Heart right ventricle (tissue), 16 donors: Measurements from ENCODE around the gene RGL1. TPM values are rescaled to one million over a fixed set of nuclear protein-coding genes. Genes with fewer than 3 reads are reported as not detected.
A peak's percentile ranks its signal among the peaks of the same experiment; 100 is the strongest.

Experiments used
- ATAC-seq, 8 donors: fragments of 200-7000 bp; cut with Tn5 transposase; one replicate each; pipeline ENCODE4 v1.9.1; 2020; ENCODE audit warnings: mild to moderate bottlenecking in 8 of 8, moderate library complexity in 8 of 8, moderate number of reproducible peaks in 1 of 8
- DNase-seq, 2 donors: peaks; one replicate each; pipeline ENCODE4 v3.0.0-alpha.2; 2020
- H3K27ac ChIP-seq, 10 donors: fragments of 200-600 bp; sonication (generic) in 2 of 10; one replicate each; pipeline versions ENCODE4 v1.5.0 to v1.8.0; 2020 to 2022; ENCODE audit warnings: mild to moderate bottlenecking in 3 of 10
- H3K27me3 ChIP-seq, 7 donors: fragments of 200-600 bp; one replicate each; pipeline ENCODE4 v1.8.0; 2021 to 2022; ENCODE audit warnings: mild to moderate bottlenecking in 2 of 7
- H3K36me3 ChIP-seq, 9 donors: fragments of 200-600 bp; sonication (generic) in 1 of 9; one replicate each; pipeline versions ENCODE4 v1.5.0 to v1.8.0; 2020 to 2022; ENCODE audit warnings: mild to moderate bottlenecking in 2 of 9
- H3K4me1 ChIP-seq, 9 donors: fragments of 200-600 bp; sonication (generic) in 1 of 9; one replicate each; pipeline versions ENCODE4 v1.5.0 to v1.8.0; 2020 to 2022; ENCODE audit warnings: mild to moderate bottlenecking in 4 of 9
- H3K4me3 ChIP-seq, 10 donors: fragments of 200-600 bp; sonication (generic) in 2 of 10; one replicate each; pipeline versions ENCODE4 v1.5.0 to v1.8.0; 2020 to 2022; ENCODE audit warnings: mild to moderate bottlenecking in 7 of 10, moderate library complexity in 2 of 10
- H3K9me3 ChIP-seq, 11 donors: fragments of 200-600 bp in 10 of 11; sonication (generic) in 2 of 11; one replicate each; pipeline versions ENCODE4 v1.5.0 to v1.8.0; 2013 to 2022; ENCODE audit warnings: mild to moderate bottlenecking in 2 of 11, control low read depth in 1 of 11, moderate library complexity in 1 of 11
- CTCF ChIP-seq, 9 donors: fragments of 200-600 bp; sonication (generic) in 2 of 9; IDR thresholded peaks; one replicate each; pipeline versions ENCODE4 v1.5.0 to v1.8.0; 2021 to 2022; ENCODE audit warnings: antibody characterized with exemption in 9 of 9, mild to moderate bottlenecking in 5 of 9, moderate library complexity in 1 of 9
- WGBS, 2 donors: extraction: QIAGEN DNeasy Blood & Tissue Kit; methylation state at CpG; one replicate each; pipeline ENCODE4 v1.1.7; 2013; ENCODE audit warnings: inconsistent platforms in 1 of 2; 5-methylcytosine and 5-hydroxymethylcytosine counted together
- intact Hi-C, 10 donors: fragments of 100-400 bp; cut with DNase I; formaldehyde crosslinking; loops; one replicate each; pipeline versions ENCODE4 v1.11.1 to v1.14.2; 2022
- polyA plus RNA-seq, 2 donors: library from polyadenylated mRNA; stranded (reverse); fragments of 200-250 nt; gene quantifications; one replicate each; pipeline ENCODE4 v1.2.3, GENCODE V29; 2013
- total RNA-seq, 10 donors: library from RNA; stranded (reverse); fragmentation: NEBNext Ultra II Directional in 3 of 10; extraction: Animal tissue kit (Norgen Biotek cat#: 25700) in 3 of 10; gene quantifications; one replicate each; pipeline versions ENCODE4 v1.2.1 to v1.2.4, GENCODE V29; 2021 to 2023
- donor health status: Arrhythmogenic right ventricular cardiomyopathy.
- donor health status: ischemic (EF 13 %, LVEDD 7.1; RV severe dilation, severe dysfunction).
- donor health status: healthy with polysubstance abuse.
- donor health status: DM: no; HTN: yes; CAD: no.
- donor health status: DM: no; HTN: no; CAD: no.
- donor health status: ischemic (EF 25% LVEDD 6.9; RV normal size, moderate dysfunction).
- donor health status: ischemic (EF 25% LVEDD 5.7; RV mildly dilated, moderate dysfunction).
- donor health status: healthy.
- donor health status: DM: yes; HTN: yes; CAD: no.
- donor health status: Ischemic cardiomyopathy.
- donor health status: ischemic (EF 35%, LVEDD 5.7; RV mildly dilated, moderate dysfunction).
- donor health status: nonischemic (EF 11% LVEDD 7.7; RV severe dilation, severe dysfunction).
- donor health status: DM: yes; HTN: yes; CAD: no.
- donor health status: PGD.
- donor health status: ischemic (EF 29% LVEDD 5.4; RV normal size, mild dysfunction).
- donor health status: nonischemic (EF 23%, LVEDD 6.1; RV moderate dilation, normal function).

RGL1 gene
- total and polyA plus RNA-seq, 12 donors = 3.8 to 33.4 (median 18.4) TPM

DNA sequence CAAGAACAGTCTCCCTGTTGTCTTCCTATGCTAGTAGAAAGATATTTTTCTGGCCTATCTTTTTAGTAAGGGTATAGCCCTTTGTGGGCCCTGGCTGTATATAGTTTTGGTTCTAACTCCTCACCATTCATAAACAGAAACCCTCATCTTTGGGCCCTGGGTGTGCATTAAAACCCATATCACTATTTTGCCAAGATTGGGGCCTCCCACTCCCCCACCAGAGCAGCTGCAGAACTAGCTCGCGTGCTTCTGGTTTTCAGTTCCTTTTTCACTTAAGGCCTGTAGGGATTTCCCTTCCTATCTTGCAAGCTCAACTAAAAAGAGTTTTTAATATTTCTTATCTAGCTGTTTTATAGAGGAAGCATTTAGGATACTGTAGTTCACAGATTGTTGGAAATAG lies 106.4 kb downstream of the RGL1 start:
- peak in 6 of 8 donors; percentile 6 to 51 (median 29) for ATAC-seq

DNA sequence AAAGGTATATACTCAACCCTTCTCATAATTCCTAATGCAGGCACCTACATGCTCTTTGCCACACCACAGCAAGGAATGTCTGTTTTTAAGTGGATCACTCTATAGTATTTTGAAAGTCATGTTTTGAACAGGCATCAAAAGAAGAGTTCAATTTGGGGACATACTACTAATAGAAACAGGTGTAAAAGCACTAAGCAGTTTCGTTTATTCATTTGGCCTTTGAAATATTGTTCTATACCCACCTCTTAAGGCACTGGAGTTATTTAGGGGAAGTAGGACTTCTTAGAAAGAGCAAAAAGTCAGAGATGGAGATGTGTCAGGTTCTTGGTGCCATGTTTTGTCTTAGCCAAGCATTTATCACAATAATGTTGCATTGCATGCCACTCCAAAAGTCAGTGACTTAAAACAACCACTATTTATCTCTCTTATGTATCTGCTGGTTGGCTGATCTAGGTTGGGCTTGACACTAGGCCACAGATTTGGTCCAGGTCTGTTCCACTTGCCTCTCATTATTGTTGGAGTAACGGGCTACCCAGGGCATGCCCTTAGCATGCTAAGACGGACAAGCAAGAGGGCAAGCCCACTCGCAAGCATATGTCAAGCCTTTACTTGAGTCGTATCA lies 107.5 kb downstream of the RGL1 start:
- DNase-seq = no peak
- intact Hi-C loops = loop anchor here in 6 of 10 donors (10.0 kb wide), 2 partner anchors 108 to 228 kb away; partner anchors contain the start of gene RGL1 (in 1 of the 6)
- 92 to 96% methylated on average over 5 of the region's 5 CpGs for WGBS, 2 donors
- H3K27me3 ChIP-seq = no peaks in the 10 kb centered on the region
- H3K27ac ChIP-seq = peak overlapping the region in 4 of 10 donors; percentile 26 to 66 (median 45)
- peaks cover 0 to 92% (median 63%) of the 10 kb centered on the region in 9 donors for H3K36me3 ChIP-seq
- no peak for TF ChIP-seq CTCF (IDR thresholded peaks at IDR 0.05)
- peaks cover 0 to 60% (median 18%) of the 10 kb centered on the region in 9 donors for H3K4me1 ChIP-seq
- H3K4me3 ChIP-seq = no peak overlapping the region
- no peak for ATAC-seq
- no peaks in the 10 kb centered on the region for H3K9me3 ChIP-seq

More for the DNA sequence above, 106.4 kb downstream of the RGL1 start:
- Histone ChIP-seq H3K9me3 (no peaks in the 10 kb centered on the region), H3K4me1 (peaks cover 0 to 66% (median 18%) of the 10 kb centered on the region in 9 donors), H3K36me3 (peaks cover 0 to 92% (median 61%) of the 10 kb centered on the region in 9 donors), H3K27me3 (no peaks in the 10 kb centered on the region), H3K27ac (peak overlapping the region in 5 of 10 donors; percentile 26 to 66 (median 43)), H3K4me3 (no peak overlapping the region)
- intact Hi-C loops = loop anchor here in 6 of 10 donors (10.0 kb wide), 2 partner anchors 106 to 226 kb away; partner anchors contain the start of gene RGL1 (in 1 of the 6)
- DNase-seq = no peak
- TF ChIP-seq CTCF (IDR thresholded peaks at IDR 0.05) = no peak
- WGBS, 2 donors = 51 to 58% methylated on average over 2 of the region's 2 CpGs

- Histone ChIP-seq H3K36me3 (peaks cover 0 to 92% (median 65%) of the 10 kb centered on the region in 9 donors), H3K27ac (peak overlapping the region in 2 of 10 donors; percentile 26 to 70), H3K9me3 (no peaks in the 10 kb centered on the region), H3K27me3 (no peaks in the 10 kb centered on the region), H3K4me3 (no peak overlapping the region), H3K4me1 (peaks cover 0 to 60% (median 18%) of the 10 kb centered on the region in 9 donors)
- intact Hi-C loops = loop anchor here in 6 of 10 donors (10.0 kb wide), 2 partner anchors 109 to 229 kb away; partner anchors contain the start of gene RGL1 (in 1 of the 6)
- TF ChIP-seq CTCF (IDR thresholded peaks at IDR 0.05) = no peak
- DNase-seq (no peak), ATAC-seq (no peak)
- 94 to 97% methylated on average over 3 of the region's 3 CpGs for WGBS, 2 donors
Observed at GRCh38 chr1:183913567-183913993, 108.7 kb downstream of the RGL1 start.

DNA sequence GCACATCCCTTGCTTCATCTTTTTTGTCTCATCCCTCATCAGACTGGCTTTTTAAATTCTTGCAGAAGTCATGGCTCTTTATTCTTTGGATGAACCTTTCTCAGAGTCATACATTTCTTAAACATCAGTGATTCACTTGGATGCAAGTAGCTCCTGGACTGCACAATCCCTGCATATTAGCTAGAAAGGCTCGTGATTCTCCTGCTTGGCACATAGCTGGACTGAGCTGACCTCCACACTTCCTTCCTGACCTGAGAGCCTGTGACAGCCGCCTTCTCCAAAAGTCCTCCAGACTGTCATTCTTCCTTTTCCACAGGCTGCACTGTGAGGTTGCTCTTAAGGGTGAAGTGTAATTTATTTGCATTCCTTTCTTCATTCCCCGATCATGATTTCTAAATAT lies 109.4 kb downstream of the RGL1 start:
- peak in 2 of 8 donors; percentile 36 to 39 for ATAC-seq
- intact Hi-C loops = loop anchor here in 6 of 10 donors (10.0 kb wide), 2 partner anchors 109 to 229 kb away; partner anchors contain the start of gene RGL1 (in 1 of the 6)
- Histone ChIP-seq H3K27ac (peak overlapping the region in 2 of 10 donors; percentile 26 to 70), H3K4me3 (no peak overlapping the region), H3K36me3 (peaks cover 0 to 92% (median 61%) of the 10 kb centered on the region in 9 donors), H3K4me1 (peaks cover 0 to 60% (median 18%) of the 10 kb centered on the region in 9 donors), H3K9me3 (no peaks in the 10 kb centered on the region), H3K27me3 (no peaks in the 10 kb centered on the region)
- no peak for TF ChIP-seq CTCF (IDR thresholded peaks at IDR 0.05)
- WGBS, 2 donors = 34 to 41% methylated on average over 3 of the region's 3 CpGs
- no peak for DNase-seq
